Placental epithelial cell (primary cell): ENCODE data around the gene UPF3B. TPM values are rescaled to one million over a fixed set of nuclear protein-coding genes. Genes with fewer than 3 reads are reported as not detected.

Source experiments
- small RNA-seq: library from RNA; depleted of rRNA; stranded (forward); fragments of <200 nt; gene quantifications from one replicate; pipeline ENCODE3, GENCODE V24; 2012
- total RNA-seq: library from RNA; depleted of rRNA; stranded (reverse); fragments of >200 nt; gene quantifications from 2 replicates; pipeline ENCODE4 v1.2.3, GENCODE V29; 2012

Gene UPF3B
- total RNA-seq = 0.43 and 3.1 TPM in 2 replicates

DNA sequence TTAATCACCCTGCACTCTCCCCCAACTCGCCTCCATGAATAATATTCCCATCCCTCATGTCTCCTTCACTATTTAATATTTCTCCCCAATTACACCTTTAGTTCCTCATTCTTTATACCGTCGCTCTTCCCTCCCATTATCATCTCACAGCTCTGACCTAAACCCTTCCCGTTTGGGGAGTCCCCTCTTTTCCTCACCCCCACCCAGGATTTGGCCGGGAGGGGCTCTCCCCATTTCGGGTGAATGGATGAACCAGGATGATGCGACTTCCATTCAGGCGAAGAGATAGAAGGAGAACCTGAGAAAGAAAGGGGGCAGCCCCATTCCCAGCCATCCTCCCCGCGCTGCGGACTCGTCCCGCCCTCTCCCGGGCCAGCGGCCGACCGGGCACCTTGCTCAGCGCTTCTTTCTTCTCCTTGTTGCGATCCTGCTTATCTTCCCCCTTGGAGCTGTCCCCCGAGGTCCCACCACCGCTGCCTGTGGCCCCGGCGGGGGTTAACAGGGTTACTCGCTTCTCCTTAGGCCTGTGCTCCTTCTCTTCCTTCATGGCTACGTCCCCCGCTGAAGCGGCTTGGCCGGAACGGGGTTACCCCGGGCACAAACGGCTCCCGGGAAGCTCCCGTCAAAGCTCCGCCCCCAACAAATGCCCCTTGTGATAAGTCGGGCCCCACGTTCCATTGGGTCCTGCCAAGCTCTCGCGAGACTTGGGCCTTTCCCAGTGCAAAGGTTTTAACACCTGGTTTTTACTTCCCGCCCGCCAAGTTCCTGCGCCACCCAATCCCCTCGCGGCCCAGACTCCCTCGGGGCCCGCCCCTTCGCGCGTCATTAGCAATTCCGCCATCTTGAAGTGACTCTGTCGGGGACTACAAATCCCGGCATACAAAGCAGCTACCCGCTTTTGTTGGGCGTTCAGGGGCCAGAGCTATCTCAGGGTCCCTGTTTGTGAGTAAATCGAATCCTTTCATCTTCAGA is at the start of gene UPF3B:
Gene UPF3B (minus strand): TSS at position 582 of the 972 bp plus-strand sequence. CDS start 35 bp downstream, at position 547.

GRCh38 chrX:119895843-119896326 is 43.1 kb upstream of the UPF3B start, which contains the start of gene AKAP14:
Gene AKAP14 (plus strand): TSS chrX:119895893. CDS start chrX:119903224, 7,331 bp downstream.

DNA sequence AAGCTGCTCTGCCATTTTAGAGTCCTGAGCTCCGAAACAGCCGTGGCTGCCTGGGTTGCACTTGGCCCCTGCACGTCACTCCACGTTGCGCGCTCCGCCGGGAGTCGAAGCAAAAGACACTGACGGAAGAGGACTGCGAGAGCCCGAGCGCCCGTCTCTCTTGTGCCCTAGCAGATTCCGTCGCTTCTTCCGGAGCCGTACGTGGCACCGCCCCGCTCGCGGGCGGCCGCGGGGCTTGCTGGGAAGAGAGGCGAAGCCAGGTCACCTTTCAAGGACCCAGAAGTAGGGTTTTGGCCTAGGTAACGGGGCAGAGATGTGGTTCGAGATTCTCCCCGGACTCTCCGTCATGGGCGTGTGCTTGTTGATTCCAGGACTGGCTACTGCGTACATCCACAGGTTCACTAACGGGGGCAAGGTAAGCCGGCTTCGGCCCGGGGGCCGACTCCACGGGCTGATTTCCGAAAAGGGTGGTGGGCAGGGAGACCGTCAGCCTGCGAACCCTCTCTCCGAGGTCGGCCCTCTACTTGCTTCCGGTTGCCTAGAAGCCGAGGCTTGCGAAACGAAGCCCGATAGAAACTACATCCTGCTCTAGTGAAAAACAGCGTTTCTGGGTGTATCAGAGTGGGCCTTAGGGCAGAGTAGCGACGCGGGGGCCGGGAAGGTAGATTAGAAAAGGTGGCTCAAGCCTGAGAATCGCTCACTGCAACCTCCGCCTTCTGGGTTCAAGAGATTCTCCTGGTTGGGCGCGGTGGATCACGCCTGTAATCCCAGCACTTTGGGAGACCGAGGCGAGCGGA is 19.0 kb upstream of the UPF3B start, which contains the start of the genes NDUFA1 and RNF113A:
Gene NDUFA1 (plus strand): TSS at position 234 of the 797 bp plus-strand sequence. CDS start 80 bp downstream, at position 314.
Gene RNF113A (minus strand): TSS at position 135 of the 797 bp plus-strand sequence. CDS start 120 bp downstream, at position 15.

DNA sequence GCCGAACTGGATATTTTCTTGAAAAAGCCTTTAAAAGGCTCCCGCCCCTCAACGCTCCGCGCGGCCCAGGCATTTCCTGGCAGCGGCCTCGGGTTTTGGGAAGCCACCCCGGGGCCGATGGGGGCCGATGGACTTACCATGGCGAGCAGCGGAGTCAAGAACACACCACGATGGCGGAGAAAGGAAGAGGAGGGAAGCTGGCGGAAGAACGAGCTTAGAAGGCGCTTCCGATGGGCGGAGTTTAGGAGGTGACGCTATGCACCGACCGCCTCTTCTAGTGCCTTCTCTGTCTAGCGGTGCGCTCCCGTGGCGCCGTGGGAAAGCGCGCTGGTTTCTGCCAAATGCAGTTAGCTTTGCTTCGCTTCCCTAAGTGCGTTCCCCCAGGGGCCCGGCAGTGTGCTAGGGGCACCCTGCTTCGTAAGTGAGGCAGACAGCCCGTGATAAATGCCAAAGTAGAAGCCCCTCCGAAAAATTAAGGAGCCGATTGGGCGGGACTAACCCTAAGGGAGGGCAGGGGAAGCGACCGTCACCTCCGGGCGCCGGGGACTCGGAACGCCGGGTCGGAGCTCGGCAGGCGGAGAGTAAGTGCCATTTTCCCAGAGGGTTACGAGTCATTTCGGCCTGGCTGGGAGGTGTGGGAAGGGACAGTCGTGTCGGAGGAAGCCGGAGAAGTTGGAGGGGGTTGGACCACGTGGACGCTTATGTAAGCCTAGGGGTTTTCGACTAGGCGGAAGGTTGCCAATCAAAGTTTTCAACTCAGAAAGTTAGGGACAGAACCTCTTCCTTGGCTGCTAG is 61.1 kb downstream of the UPF3B start, which contains the start of gene RPL39:
Gene RPL39 (minus strand): TSS at position 194 of the 795 bp plus-strand sequence. CDS start 54 bp downstream, at position 140.

Small RNA genes lying within 50 kb of the gene (small RNA-seq; reads per million reads assigned to genes)
- 0.20 reads per million for gene SNORA69

Other genes with a start within 250 kb of the UPF3B start
- gene NKRF, start 246.5 kb downstream of the UPF3B start, total RNA-seq = 2.8 and 3.5 TPM in 2 replicates
- 3.5 and 4.8 TPM in 2 replicates for gene SEPTIN6, start 159.8 kb downstream of the UPF3B start, total RNA-seq
- gene SOWAHD, start 94.4 kb downstream of the UPF3B start, total RNA-seq = not detected in 2 replicates
- 1,157 and 1,530 TPM in 2 replicates for gene RPL39, start 61.3 kb downstream of the UPF3B start, total RNA-seq
- 13.7 and 20.0 TPM in 2 replicates for gene RNF113A, start 18.8 kb upstream of the UPF3B start, total RNA-seq
- gene NDUFA1, start 18.9 kb upstream of the UPF3B start, total RNA-seq = 33.5 and 99.3 TPM in 2 replicates
- not detected in 2 replicates for gene AKAP14, start 42.9 kb upstream of the UPF3B start, total RNA-seq
- gene NKAP, start 90.8 kb upstream of the UPF3B start, total RNA-seq = 3.9 and 4.3 TPM in 2 replicates
- gene RHOXF2B, start 224.7 kb upstream of the UPF3B start, total RNA-seq = not detected in 2 replicates